ENCODE measurements around the gene MAGEA2.
"Not testable (repeated sequence)": the region's sequence is repeated elsewhere in the genome, so short reads cannot be mapped to it uniquely, and the experiment has no call there.

Gene MAGEA2, protein sequence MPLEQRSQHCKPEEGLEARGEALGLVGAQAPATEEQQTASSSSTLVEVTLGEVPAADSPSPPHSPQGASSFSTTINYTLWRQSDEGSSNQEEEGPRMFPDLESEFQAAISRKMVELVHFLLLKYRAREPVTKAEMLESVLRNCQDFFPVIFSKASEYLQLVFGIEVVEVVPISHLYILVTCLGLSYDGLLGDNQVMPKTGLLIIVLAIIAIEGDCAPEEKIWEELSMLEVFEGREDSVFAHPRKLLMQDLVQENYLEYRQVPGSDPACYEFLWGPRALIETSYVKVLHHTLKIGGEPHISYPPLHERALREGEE

DNA sequence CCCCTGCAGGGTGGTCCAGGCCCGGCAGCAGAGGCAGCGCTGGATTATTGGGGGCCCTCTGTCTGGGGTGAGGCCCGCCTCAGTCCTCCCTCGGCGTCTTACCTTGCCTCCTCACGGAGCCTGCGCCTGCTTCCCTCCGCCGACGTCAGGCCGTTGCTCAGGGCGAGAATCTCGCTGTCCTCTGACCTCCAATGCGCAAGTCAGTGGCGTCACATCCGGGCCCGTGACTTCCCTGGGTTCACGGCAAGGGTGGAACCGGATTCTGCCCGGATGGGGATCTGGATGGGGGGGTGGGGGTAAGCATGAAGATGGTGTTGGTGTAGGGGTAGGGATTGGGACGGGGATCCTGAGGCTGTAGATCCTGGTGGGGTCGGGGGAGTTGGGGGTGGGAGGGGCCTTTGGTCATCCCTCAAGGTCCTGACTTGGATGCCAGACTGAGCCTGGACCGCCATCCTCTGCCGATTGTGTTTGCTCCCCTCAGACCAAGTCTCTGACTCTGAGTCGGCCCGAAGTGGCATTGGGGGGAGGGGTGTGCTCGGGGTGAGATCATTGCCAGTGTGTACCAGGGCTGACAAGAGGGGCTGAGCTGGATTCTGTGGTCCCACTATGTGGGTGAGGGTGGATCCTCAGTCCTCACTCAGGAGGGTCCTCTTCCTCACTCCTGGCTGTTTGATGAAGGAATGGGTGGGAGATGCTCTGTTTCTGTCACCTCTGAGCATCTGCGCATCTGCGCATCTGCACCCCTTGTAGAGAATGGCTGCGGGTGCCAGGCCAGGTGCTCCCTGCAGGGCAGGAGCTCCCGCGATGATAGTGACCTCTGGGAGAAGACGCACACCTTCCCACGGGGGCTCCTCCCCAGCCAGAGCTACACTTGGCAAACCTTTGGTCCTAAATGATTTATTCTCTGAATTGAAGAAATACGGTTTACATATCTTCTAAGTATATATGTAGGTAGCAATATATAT, at the start of gene MAGEA2:
TSS of gene MAGEA2 (minus strand) at position 157 of the 965 bp plus-strand sequence. CDS start 2,479 bp downstream, outside the sequence.
- not testable (repeated sequence) for DNase-seq (ENCODE audit: low read depth, low spot score)

- no peak for DNase-seq (ENCODE audit: low read depth, low spot score)
These were observed 45.3 kb upstream of the MAGEA2 start for GRCh38 chrX:152798945-152799344.

GRCh38 chrX:152787062-152787461, 33.4 kb upstream of the MAGEA2 start:
- DNase-seq (ENCODE audit: low read depth, low spot score): not testable (repeated sequence)

GRCh38 chrX:152769549-152770289, 16.1 kb upstream of the MAGEA2 start, which contains the start of gene MAGEA6:
TSS of gene MAGEA6 (minus strand) at chrX:152769689. CDS start at chrX:152767650, 2,039 bp downstream.
- not testable (repeated sequence) for DNase-seq (ENCODE audit: low read depth, low spot score)

GRCh38 chrX:152766562-152766961, 12.9 kb upstream of the MAGEA2 start:
- DNase-seq (ENCODE audit: low read depth, low spot score): not testable (repeated sequence)

- not testable (repeated sequence) for DNase-seq (ENCODE audit: low read depth, low spot score)
These were observed 7.9 kb upstream of the MAGEA2 start for GRCh38 chrX:152761582-152761981.

GRCh38 chrX:152759544-152759943, 5.9 kb upstream of the MAGEA2 start:
- not testable (repeated sequence) for DNase-seq (ENCODE audit: low read depth, low spot score)

DNA sequence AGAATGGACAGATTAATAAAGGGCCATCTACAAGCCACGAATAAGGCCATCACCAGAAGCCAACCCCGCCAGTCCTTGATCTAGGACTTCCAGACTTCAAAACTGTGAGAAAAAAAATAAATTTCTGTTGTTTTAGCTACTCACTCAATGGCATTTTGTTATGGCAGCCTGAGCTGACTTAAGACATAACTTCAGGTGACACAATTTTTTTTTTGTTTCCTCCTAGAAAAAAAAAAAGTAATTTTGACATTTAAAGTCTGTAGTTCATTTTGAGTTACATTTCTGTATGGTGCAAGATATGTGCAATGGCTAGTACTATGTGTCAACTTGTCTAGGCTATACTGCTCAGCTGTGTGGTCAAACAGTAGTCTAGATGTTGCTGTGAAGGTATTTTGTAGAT, 5.3 kb upstream of the MAGEA2 start, which contains the start of gene CSAG3:
TSS of gene CSAG3 (plus strand) at position 301 of the 400 bp plus-strand sequence.
- not testable (repeated sequence) for DNase-seq (ENCODE audit: low read depth, low spot score)

GRCh38 chrX:152754871-152755270, 1.2 kb upstream of the MAGEA2 start:
- not testable (repeated sequence) for DNase-seq (ENCODE audit: low read depth, low spot score)

DNA sequence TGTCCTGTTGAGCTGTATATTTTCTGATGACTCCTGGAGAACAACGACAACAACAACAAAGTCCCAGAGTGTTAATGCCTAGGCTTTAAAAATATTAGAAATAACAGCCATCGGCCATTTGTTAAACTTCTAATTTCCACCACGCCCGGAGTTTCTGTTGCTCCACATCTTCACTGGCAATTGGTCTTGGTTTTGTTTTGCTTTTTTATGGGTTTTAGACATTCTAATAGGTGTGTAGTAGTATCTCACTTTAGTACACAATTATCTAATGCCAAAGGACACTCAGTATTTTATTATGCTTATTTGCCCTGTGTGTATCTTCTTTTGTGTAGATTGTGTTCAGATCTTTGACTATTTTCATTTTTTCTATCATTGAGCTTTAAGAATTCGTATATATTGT, 15.1 kb downstream of the MAGEA2 start:
- no peak for DNase-seq (ENCODE audit: low read depth, low spot score)

DNA sequence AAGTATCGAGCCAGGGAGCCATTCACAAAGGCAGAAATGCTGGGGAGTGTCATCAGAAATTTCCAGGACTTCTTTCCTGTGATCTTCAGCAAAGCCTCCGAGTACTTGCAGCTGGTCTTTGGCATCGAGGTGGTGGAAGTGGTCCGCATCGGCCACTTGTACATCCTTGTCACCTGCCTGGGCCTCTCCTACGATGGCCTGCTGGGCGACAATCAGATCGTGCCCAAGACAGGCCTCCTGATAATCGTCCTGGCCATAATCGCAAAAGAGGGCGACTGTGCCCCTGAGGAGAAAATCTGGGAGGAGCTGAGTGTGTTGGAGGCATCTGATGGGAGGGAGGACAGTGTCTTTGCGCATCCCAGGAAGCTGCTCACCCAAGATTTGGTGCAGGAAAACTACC, 17.1 kb downstream of the MAGEA2 start:
- not testable (repeated sequence) for DNase-seq (ENCODE audit: low read depth, low spot score)

GRCh38 chrX:152735860-152736511, 17.7 kb downstream of the MAGEA2 start:
- no peak for DNase-seq (ENCODE audit: low read depth, low spot score)

GRCh38 chrX:152735101-152735500, 18.5 kb downstream of the MAGEA2 start:
- no peak for DNase-seq (ENCODE audit: low read depth, low spot score)

DNA sequence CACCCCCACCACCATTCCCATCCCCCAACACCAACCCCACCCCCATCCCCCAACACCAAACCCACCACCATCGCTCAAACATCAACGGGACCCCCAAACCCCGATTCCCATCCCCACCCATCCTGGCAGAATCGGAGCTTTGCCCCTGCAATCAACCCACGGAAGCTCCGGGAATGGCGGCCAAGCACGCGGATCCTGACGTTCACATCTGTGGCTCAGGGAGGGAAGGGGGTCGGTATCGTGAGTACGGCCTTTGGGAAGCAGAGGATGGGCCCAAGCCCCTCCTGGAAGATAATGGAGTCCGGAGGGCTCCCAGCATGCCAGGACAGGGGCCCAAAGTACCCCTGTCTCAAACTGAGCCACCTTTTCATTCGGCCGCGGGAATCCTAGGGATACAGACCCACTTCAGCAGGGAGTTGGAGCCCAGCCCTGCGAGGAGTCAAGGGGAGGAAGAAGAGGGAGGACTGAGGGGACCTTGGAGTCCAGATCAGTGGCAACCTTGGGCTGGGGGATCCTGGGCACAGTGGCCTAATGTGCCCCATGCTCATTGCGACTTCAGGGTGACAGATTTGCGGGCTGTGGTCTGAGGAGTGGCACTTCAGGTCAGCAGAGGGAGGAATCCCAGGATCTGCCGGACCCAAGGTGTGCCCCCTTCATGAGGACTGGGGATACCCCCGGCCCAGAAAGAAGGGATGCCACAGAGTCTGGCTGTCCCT, 19.3 kb downstream of the MAGEA2 start:
- not testable (repeated sequence) for DNase-seq (ENCODE audit: low read depth, low spot score)

- no peak for DNase-seq (ENCODE audit: low read depth, low spot score)
These were observed 20.2 kb downstream of the MAGEA2 start, which contains the start of the genes CSAG1 and MAGEA12 for GRCh38 chrX:152733261-152733975. TSS of gene CSAG1 (minus strand) at chrX:152733721. CDS start at chrX:152732460, 1,261 bp downstream. TSS of gene MAGEA12 (plus strand) at chrX:152733757. CDS start at chrX:152736162, 2,405 bp downstream.

GRCh38 chrX:152725409-152725808, 28.2 kb downstream of the MAGEA2 start:
- no peak for DNase-seq (ENCODE audit: low read depth, low spot score)

- not testable (repeated sequence) for DNase-seq (ENCODE audit: low read depth, low spot score)
These were observed 39.5 kb downstream of the MAGEA2 start, which contains the start of gene MAGEA2B for GRCh38 chrX:152713815-152714787. TSS of gene MAGEA2B (plus strand) at chrX:152714628. CDS start at chrX:152717107, 2,479 bp downstream.

DNA sequence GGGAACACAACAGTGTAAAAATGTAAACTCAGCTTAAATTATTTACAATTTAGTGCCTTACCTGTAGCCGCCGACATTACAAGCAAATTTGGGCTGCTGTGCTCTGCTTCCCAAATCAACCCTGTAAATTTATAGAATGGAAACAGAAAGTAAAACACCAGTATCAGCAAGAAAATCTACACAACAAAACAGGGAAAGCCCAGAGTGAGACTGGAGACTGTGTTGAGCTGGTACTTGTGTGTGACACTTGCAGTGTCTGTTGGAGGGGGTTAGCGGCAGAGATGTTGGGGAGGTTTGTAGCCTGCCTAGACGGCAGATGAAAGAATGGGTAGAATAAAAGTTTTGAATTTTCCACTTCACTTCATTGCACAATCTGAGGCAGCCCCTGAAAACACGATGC, 40.4 kb downstream of the MAGEA2 start:
- not testable (repeated sequence) for DNase-seq (ENCODE audit: low read depth, low spot score)

All from iPS DF 19.7 (cell line).